Activated CD4-positive, alpha-beta T cell treated with anti-CD3 and anti-CD28 coated beads, Interleukin-2, amount 10 ng/mL, durations not matched to agents 7 days and 5 days (primary cell): ENCODE results near the gene NIM1K. TPM values are rescaled to one million over a fixed set of nuclear protein-coding genes. Genes with fewer than 3 reads are reported as not detected.
"Not testable (repeated sequence)": the region's sequence is repeated elsewhere in the genome, so short reads cannot be mapped to it uniquely, and the experiment has no call there.

Experiments
- CTCF ChIA-PET: fragments of 350-600 bp; sonication (Branson Sonifier 250); formaldehyde crosslinking; loops from one replicate; lab custom pipeline; 2021; ENCODE audit warnings: antibody characterized with exemption; lab: Charles Lee
- POLR2A ChIA-PET: fragments of 350-600 bp; sonication (Branson Sonifier 250); formaldehyde crosslinking; loops from one replicate; lab custom pipeline; 2021; ENCODE audit warnings: antibody characterized with exemption; lab: Charles Lee
- DNase-seq: peaks from one replicate; pipeline ENCODE4 v3.0.0-alpha.2; 2020
- H3K27ac Mint-ChIP-seq: one replicate; pipeline ENCODE4 v1.8.0; 2021; ENCODE audit warnings: mild to moderate bottlenecking, moderate library complexity, mixed read lengths
- H3K27me3 Mint-ChIP-seq: one replicate; pipeline ENCODE4 v1.8.0; 2021; ENCODE audit warnings: mixed read lengths
- H3K36me3 Mint-ChIP-seq: one replicate; pipeline ENCODE4 v1.8.0; 2021; ENCODE audit warnings: low read depth, mixed read lengths
- H3K4me1 Mint-ChIP-seq: one replicate; pipeline ENCODE4 v1.8.0; 2021; ENCODE audit warnings: mixed read lengths
- H3K4me3 Mint-ChIP-seq: one replicate; pipeline ENCODE4 v1.8.0; 2021; ENCODE audit warnings: mild to moderate bottlenecking, moderate library complexity, mixed read lengths
- H3K9me3 Mint-ChIP-seq: one replicate; pipeline ENCODE4 v1.8.0; 2021; ENCODE audit warnings: mixed read lengths
- total RNA-seq, 2 experiments: library from RNA; stranded (reverse); gene quantifications; one replicate each; pipeline ENCODE4 v1.2.3, GENCODE V29; 2021

Gene NIM1K
- total RNA-seq, 2 experiments from 2014 or later = 0.50 to 0.75 TPM

- peak; percentile 63 for DNase-seq
- Mint-ChIP-seq H3K9me3 (no peaks in the 10 kb centered on the region), H3K4me3 (peak overlapping the region; percentile 77), H3K4me1 (peaks cover 44% of the 10 kb centered on the region), H3K36me3 (peaks cover 2% of the 10 kb centered on the region), H3K27ac (peak overlapping the region; percentile 62), H3K27me3 (peaks cover 18% of the 10 kb centered on the region)
- ChIA-PET POLR2A (interaction anchor here (0.6 kb wide), 1 partner anchor 425 kb away, joined by 3 read pairs; no protein-coding TSS in a partner anchor), CTCF (interaction anchor here (1.4 kb wide), 1 partner anchor 291 kb away, joined by 3 read pairs; the partner anchor contains the start of gene TMEM267)
These were observed 1.3 kb downstream of the NIM1K start for GRCh38 chr5:43193181-43193893.

GRCh38 chr5:43193894-43194265 is 1.9 kb downstream of the NIM1K start:
- ChIA-PET POLR2A (interaction anchor here (0.6 kb wide), 1 partner anchor 426 kb away, joined by 3 read pairs; no protein-coding TSS in a partner anchor), CTCF (no interaction called here)
- Mint-ChIP-seq H3K36me3 (peaks cover 2% of the 10 kb centered on the region), H3K27me3 (peaks cover 18% of the 10 kb centered on the region), H3K4me3 (peak overlapping the region; percentile 77), H3K4me1 (peaks cover 44% of the 10 kb centered on the region), H3K27ac (peak overlapping the region; percentile 62), H3K9me3 (no peaks in the 10 kb centered on the region)
- no peak for DNase-seq

- no peak overlapping the region for H3K4me3 Mint-ChIP-seq
- H3K36me3 Mint-ChIP-seq = no peaks in the 10 kb centered on the region
- no peak for DNase-seq
- H3K4me1 Mint-ChIP-seq = peaks cover 43% of the 10 kb centered on the region
- no peak overlapping the region for H3K27ac Mint-ChIP-seq
- ChIA-PET POLR2A (no interaction called here), CTCF (interaction anchor here (0.6 kb wide), 1 partner anchor 436 kb away, joined by 3 read pairs; no protein-coding TSS in a partner anchor)
- H3K27me3 Mint-ChIP-seq = peaks cover 15% of the 10 kb centered on the region
- H3K9me3 Mint-ChIP-seq = no peaks in the 10 kb centered on the region
These were observed 3.7 kb downstream of the NIM1K start for GRCh38 chr5:43195670-43196265.

- CTCF ChIA-PET = interaction anchor here (1.0 kb wide), 2 partner anchors 10 to 30 kb away, joined by 3 read pairs; no protein-coding TSS in a partner anchor
- Mint-ChIP-seq H3K36me3 (no peaks in the 10 kb centered on the region), H3K4me1 (peaks cover 29% of the 10 kb centered on the region), H3K9me3 (no peaks in the 10 kb centered on the region), H3K27ac (no peak overlapping the region), H3K27me3 (peaks cover 4% of the 10 kb centered on the region), H3K4me3 (no peak overlapping the region)
- DNase-seq = no peak
- POLR2A ChIA-PET = no interaction called here
These were observed 5.5 kb downstream of the NIM1K start for GRCh38 chr5:43197535-43197934.

GRCh38 chr5:43201442-43201841 is 9.4 kb downstream of the NIM1K start:
- H3K36me3 Mint-ChIP-seq, H3K4me3 Mint-ChIP-seq, H3K27me3 Mint-ChIP-seq, H3K9me3 Mint-ChIP-seq, H3K4me1 Mint-ChIP-seq, CTCF ChIA-PET, DNase-seq, H3K27ac Mint-ChIP-seq, POLR2A ChIA-PET: not testable (repeated sequence)

DNA sequence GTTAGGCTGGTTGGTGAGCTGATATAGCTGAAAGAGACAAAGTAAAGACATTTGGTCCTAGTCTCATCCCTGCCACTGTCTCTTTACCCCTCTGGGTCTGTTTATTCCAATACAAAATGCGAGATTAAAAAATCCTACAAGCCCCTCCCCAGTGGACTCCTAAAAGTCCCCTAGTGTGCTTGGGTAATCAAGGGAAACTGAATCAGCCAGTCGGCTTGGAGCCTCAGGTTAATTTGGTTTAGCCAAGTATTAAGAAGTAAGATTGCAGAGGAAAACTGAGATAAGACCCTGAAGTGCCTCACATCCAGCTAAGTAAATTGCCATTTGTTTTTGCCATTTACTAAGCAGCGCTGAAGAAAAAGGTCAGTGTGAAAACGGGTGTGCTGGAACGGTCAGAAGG is 10.4 kb downstream of the NIM1K start:
- ChIA-PET CTCF (interaction anchor here (0.6 kb wide), 1 partner anchor 448 kb away, joined by 5 read pairs; no protein-coding TSS in a partner anchor), POLR2A (no interaction called here)
- H3K9me3 Mint-ChIP-seq = no peaks in the 10 kb centered on the region
- no peaks in the 10 kb centered on the region for H3K4me1 Mint-ChIP-seq
- no peaks in the 10 kb centered on the region for H3K36me3 Mint-ChIP-seq
- H3K27me3 Mint-ChIP-seq = no peaks in the 10 kb centered on the region
- no peak overlapping the region for H3K4me3 Mint-ChIP-seq
- no peak overlapping the region for H3K27ac Mint-ChIP-seq
- DNase-seq = no peak

GRCh38 chr5:43203373-43203772 is 11.3 kb downstream of the NIM1K start:
- ChIA-PET CTCF (interaction anchor here (0.6 kb wide), 1 partner anchor 371 kb away, joined by 3 read pairs; no protein-coding TSS in a partner anchor), POLR2A (no interaction called here)
- DNase-seq = no peak
- Mint-ChIP-seq H3K9me3 (no peaks in the 10 kb centered on the region), H3K27ac (no peak overlapping the region), H3K4me1 (no peaks in the 10 kb centered on the region), H3K27me3 (peaks cover 3% of the 10 kb centered on the region), H3K36me3 (no peaks in the 10 kb centered on the region), H3K4me3 (no peak overlapping the region)

DNA sequence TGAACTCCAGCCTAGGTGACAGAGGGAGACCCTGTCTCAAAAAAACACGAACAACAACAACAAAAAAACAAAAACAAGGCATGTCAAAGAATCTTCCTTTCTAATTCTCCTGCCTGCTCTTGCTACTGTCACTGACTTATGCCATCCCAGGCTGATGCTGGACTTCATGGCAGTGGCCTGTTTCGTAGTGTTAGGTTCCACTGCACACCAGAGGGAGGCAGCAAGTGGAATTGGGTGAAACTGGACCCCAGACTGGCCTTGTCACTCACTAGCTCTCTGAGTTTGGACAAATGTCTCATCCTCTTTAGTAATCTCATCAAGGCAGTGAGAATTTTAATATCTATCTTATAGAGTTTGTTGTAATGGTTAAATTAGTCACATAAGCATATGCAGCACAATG is 12.9 kb downstream of the NIM1K start:
- H3K4me1 Mint-ChIP-seq = no peaks in the 10 kb centered on the region
- ChIA-PET POLR2A (no interaction called here), CTCF (no interaction called here)
- H3K27me3 Mint-ChIP-seq = peaks cover 8% of the 10 kb centered on the region
- H3K9me3 Mint-ChIP-seq = no peaks in the 10 kb centered on the region
- H3K36me3 Mint-ChIP-seq = no peaks in the 10 kb centered on the region
- no peak overlapping the region for H3K4me3 Mint-ChIP-seq
- H3K27ac Mint-ChIP-seq = no peak overlapping the region
- DNase-seq = no peak

GRCh38 chr5:43207601-43208000 is 15.6 kb downstream of the NIM1K start:
- Mint-ChIP-seq H3K27me3 (peaks cover 24% of the 10 kb centered on the region), H3K36me3 (no peaks in the 10 kb centered on the region), H3K4me3 (no peak overlapping the region), H3K4me1 (no peaks in the 10 kb centered on the region), H3K27ac (no peak overlapping the region), H3K9me3 (no peaks in the 10 kb centered on the region)
- CTCF ChIA-PET = interaction anchor here (0.7 to 1.2 kb wide), 2 partner anchors 10 to 29 kb away, joined by 3 read pairs; no protein-coding TSS in a partner anchor
- POLR2A ChIA-PET = no interaction called here
- DNase-seq = no peak

- ChIA-PET CTCF (no interaction called here), POLR2A (no interaction called here)
- Mint-ChIP-seq H3K4me3 (no peak overlapping the region), H3K4me1 (no peaks in the 10 kb centered on the region), H3K27ac (no peak overlapping the region), H3K27me3 (peaks cover 24% of the 10 kb centered on the region), H3K36me3 (no peaks in the 10 kb centered on the region), H3K9me3 (no peaks in the 10 kb centered on the region)
- DNase-seq = no peak
These were observed 16.6 kb downstream of the NIM1K start for GRCh38 chr5:43208658-43209057.

DNA sequence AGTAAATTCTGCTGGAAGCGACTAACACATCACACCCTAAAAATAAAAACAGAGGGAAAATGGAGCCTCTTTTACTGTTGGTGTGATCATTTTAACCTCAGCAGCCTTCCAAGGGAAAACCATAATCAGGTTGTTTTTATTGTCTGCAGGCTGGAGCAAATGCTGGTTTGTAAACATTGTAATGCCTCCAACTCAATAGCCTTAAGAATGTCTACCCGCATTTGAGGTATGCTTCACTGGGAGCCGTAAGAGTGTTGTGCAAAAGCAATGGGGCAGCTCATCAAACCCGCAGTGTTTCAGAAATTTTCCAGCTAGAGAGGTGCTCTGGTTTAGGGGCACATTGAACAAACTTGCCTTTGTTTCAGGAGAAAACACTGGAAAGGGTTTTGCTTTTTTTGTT is 17.0 kb downstream of the NIM1K start:
- H3K27me3 Mint-ChIP-seq = peaks cover 24% of the 10 kb centered on the region
- H3K36me3 Mint-ChIP-seq = no peaks in the 10 kb centered on the region
- no peaks in the 10 kb centered on the region for H3K9me3 Mint-ChIP-seq
- ChIA-PET CTCF (no interaction called here), POLR2A (no interaction called here)
- H3K27ac Mint-ChIP-seq = no peak overlapping the region
- H3K4me1 Mint-ChIP-seq = no peaks in the 10 kb centered on the region
- no peak for DNase-seq
- no peak overlapping the region for H3K4me3 Mint-ChIP-seq

DNA sequence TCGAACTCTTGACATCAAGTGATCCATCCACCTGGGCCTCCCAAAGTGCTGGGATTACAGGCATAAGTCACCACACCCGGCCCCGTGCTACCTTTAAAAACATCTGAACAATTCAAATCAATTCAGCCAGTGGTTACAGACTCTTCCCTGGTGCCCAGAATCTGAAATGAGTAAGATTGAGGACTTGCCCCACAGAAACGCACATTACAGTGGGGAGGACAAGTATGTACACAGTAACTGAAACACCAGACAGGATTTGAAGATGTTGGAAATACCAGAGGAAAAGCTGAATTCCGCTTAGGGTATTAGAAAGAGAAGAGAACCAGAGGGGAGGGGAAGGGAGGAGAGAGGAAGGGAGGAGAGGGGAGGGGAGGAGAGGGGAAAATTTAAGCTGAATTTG is 17.8 kb downstream of the NIM1K start:
- ChIA-PET CTCF (no interaction called here), POLR2A (no interaction called here)
- Mint-ChIP-seq H3K4me1 (no peaks in the 10 kb centered on the region), H3K27ac (no peak overlapping the region), H3K4me3 (no peak overlapping the region), H3K9me3 (no peaks in the 10 kb centered on the region), H3K27me3 (peaks cover 24% of the 10 kb centered on the region), H3K36me3 (no peaks in the 10 kb centered on the region)
- DNase-seq = no peak

DNA sequence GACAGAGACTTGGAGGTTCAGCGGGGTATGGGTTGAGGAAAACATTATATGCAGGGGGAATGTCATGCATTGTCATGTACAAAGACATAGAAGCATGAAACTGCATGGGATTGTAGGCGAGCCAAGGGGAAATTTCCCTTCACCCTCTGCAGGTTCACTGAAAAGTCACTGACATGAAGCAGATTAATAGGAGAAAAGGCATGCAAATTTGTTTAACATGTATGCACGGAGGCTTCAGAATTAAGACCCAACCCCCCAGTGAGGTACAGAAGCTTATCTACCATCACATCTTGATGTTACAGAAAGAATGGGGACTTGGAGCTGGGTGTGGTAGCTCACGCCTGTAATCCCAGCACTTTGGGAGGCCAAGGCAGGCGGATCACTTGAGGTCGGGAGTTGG is 18.5 kb downstream of the NIM1K start:
- Mint-ChIP-seq H3K27me3 (peaks cover 24% of the 10 kb centered on the region), H3K36me3 (no peaks in the 10 kb centered on the region), H3K4me3 (no peak overlapping the region), H3K9me3 (no peaks in the 10 kb centered on the region), H3K27ac (peak overlapping the region; percentile 28), H3K4me1 (no peaks in the 10 kb centered on the region)
- ChIA-PET CTCF (no interaction called here), POLR2A (no interaction called here)
- DNase-seq = no peak
